ENCODE data around the gene DNAH6.
"Not testable (repeated sequence)": the region's sequence is repeated elsewhere in the genome, so short reads cannot be mapped to it uniquely, and the experiment has no call there.

The DNAH6 gene

GRCh38 chr2:84858937-84859336, 342.6 kb downstream of the DNAH6 start:
- POLR2A ChIA-PET: no interaction called here
- no peak overlapping the region for H3K4me3 ChIP-seq (ENCODE audit: low read depth, low read length)
- DNase-seq (ENCODE audit: low read depth, low spot score): no peak
- no peak for TF ChIP-seq CTCF (IDR thresholded peaks at IDR 0.05; ENCODE audit: insufficient read depth, low read length, missing control alignments)
- CTCF ChIA-PET: interaction anchor here (1.1 to 2.9 kb wide), 8 partner anchors 14 to 366 kb away, joined by 3 to 27 read pairs (median 4); no protein-coding TSS in a partner anchor

- DNase-seq (ENCODE audit: low read depth, low spot score): no peak
- CTCF ChIA-PET: interaction anchor here (1.2 to 1.6 kb wide), 4 partner anchors 17 to 335 kb away, joined by 3 to 4 read pairs (median 4); no protein-coding TSS in a partner anchor
- POLR2A ChIA-PET: no interaction called here
- H3K4me3 ChIP-seq (ENCODE audit: low read depth, low read length): no peak overlapping the region
- TF ChIP-seq CTCF (IDR thresholded peaks at IDR 0.05; ENCODE audit: insufficient read depth, low read length, missing control alignments): no peak
These were observed 345.2 kb downstream of the DNAH6 start for GRCh38 chr2:84861539-84861938.

- no peak for DNase-seq (ENCODE audit: low read depth, low spot score)
- CTCF ChIA-PET: interaction anchor here (1.2 to 1.6 kb wide), 4 partner anchors 17 to 336 kb away, joined by 3 to 4 read pairs (median 4); no protein-coding TSS in a partner anchor
- TF ChIP-seq CTCF (IDR thresholded peaks at IDR 0.05; ENCODE audit: insufficient read depth, low read length, missing control alignments): no peak
- POLR2A ChIA-PET: no interaction called here
- H3K4me3 ChIP-seq (ENCODE audit: low read depth, low read length): no peak overlapping the region
These were observed 345.7 kb downstream of the DNAH6 start for GRCh38 chr2:84862006-84862405.

- ChIA-PET POLR2A (no interaction called here), CTCF (interaction anchor here (0.7 to 1.8 kb wide), 7 partner anchors 13 to 379 kb away, joined by 3 to 8 read pairs (median 3); no protein-coding TSS in a partner anchor)
- DNase-seq (ENCODE audit: low read depth, low spot score): no peak
- no peak overlapping the region for H3K4me3 ChIP-seq (ENCODE audit: low read depth, low read length)
- no peak for TF ChIP-seq CTCF (IDR thresholded peaks at IDR 0.05; ENCODE audit: insufficient read depth, low read length, missing control alignments)
These were observed 349.0 kb downstream of the DNAH6 start for GRCh38 chr2:84865181-84865783.

- DNase-seq (ENCODE audit: low read depth, low spot score): no peak
- no peak overlapping the region for H3K4me3 ChIP-seq (ENCODE audit: low read depth, low read length)
- POLR2A ChIA-PET: no interaction called here
- TF ChIP-seq CTCF (IDR thresholded peaks at IDR 0.05; ENCODE audit: insufficient read depth, low read length, missing control alignments): no peak
- CTCF ChIA-PET: interaction anchor here (1.3 to 1.5 kb wide), 2 partner anchors 17 to 21 kb away, joined by 3 read pairs; no protein-coding TSS in a partner anchor
These were observed 349.8 kb downstream of the DNAH6 start for GRCh38 chr2:84866122-84866521.

GRCh38 chr2:84868327-84868726, 352.0 kb downstream of the DNAH6 start:
- DNase-seq (ENCODE audit: low read depth, low spot score); H3K4me3 ChIP-seq (ENCODE audit: low read depth, low read length); POLR2A ChIA-PET: not testable (repeated sequence)
- CTCF ChIA-PET: interaction anchor here (0.7 to 1.8 kb wide), 3 partner anchors 14 to 375 kb away, joined by 3 to 4 read pairs (median 4); no protein-coding TSS in a partner anchor

Data from AG04449 (cell line).